Lower leg skin (tissue), 4 donors: ENCODE measurements around the gene PGM1. TPM values are rescaled to one million over a fixed set of nuclear protein-coding genes. Genes with fewer than 3 reads are reported as not detected.
"Not testable (repeated sequence)": the region's sequence is repeated elsewhere in the genome, so short reads cannot be mapped to it uniquely, and the experiment has no call there.

ENCODE experiments used
- DNase-seq, 2 donors: peaks; one replicate each; pipeline ENCODE4 v3.0.0-alpha.2; 2019; ENCODE audit warnings: low spot score in 2 of 2
- H3K4me3 ChIP-seq: fragments of 200-600 bp; sonication (generic); 2 replicates; pipeline ENCODE4 v1.5.1; 2017; ENCODE audit warnings: mild to moderate bottlenecking, low read depth; ENCODE audit not compliant: poor library complexity, severe bottlenecking
- CTCF ChIP-seq, 3 donors: fragments of 450-650 bp; IDR thresholded peaks; one replicate each; pipeline ENCODE4 v1.5.1; 2016; ENCODE audit warnings: antibody characterized with exemption in 3 of 3, mild to moderate bottlenecking in 3 of 3, moderate library complexity in 2 of 3
- POLR2A ChIP-seq, 2 donors: fragments of 450-650 bp; IDR thresholded peaks; one replicate each; pipeline ENCODE4 v1.6.1; 2016 to 2017; ENCODE audit warnings: antibody characterized with exemption in 2 of 2, mild to moderate bottlenecking in 1 of 2, moderate library complexity in 1 of 2
- WGBS, 2 donors: methylation state at CpG; one replicate each; pipeline ENCODE4 v1.1.5; 2018; 5-methylcytosine and 5-hydroxymethylcytosine counted together
- intact Hi-C: fragments of 100-400 bp; cut with DNase I; formaldehyde crosslinking; loops from one replicate; pipeline ENCODE4 v1.15.0; 2023; ENCODE audit warnings: low total_unique reads
- total RNA-seq, 4 donors: library from RNA; depleted of rRNA; stranded (reverse); fragments of >200 nt; gene quantifications; one replicate each; pipeline ENCODE4 v1.1.0, GENCODE V29; 2016

The PGM1 gene
- total RNA-seq, 4 donors from 2014 or later = 39.3 to 54.2 (median 48.9) TPM

- TF ChIP-seq POLR2A (IDR thresholded peaks at IDR 0.05) (no peak), CTCF (IDR thresholded peaks at IDR 0.05) (no peak)
- WGBS, 2 donors = 63 to 64% methylated on average over 4 of the region's 4 CpGs
- no peak overlapping the region for H3K4me3 ChIP-seq
- DNase-seq = no peak
- intact Hi-C loops = no loop called here
Measured at GRCh38 chr1:63575340-63575826, 17.8 kb upstream of the PGM1 start.

GRCh38 chr1:63586326-63586725 lies 6.9 kb upstream of the PGM1 start:
- 90 to 92% methylated on average over 1 of the region's 1 CpG for WGBS, 2 donors
- H3K4me3 ChIP-seq, DNase-seq, intact Hi-C loops: not testable (repeated sequence)

GRCh38 chr1:63590166-63590560 lies 3.0 kb upstream of the PGM1 start:
- TF ChIP-seq POLR2A (IDR thresholded peaks at IDR 0.05) (no peak), CTCF (IDR thresholded peaks at IDR 0.05) (no peak)
- intact Hi-C loops = no loop called here
- WGBS, 2 donors = 72 to 77% methylated on average over 3 of the region's 3 CpGs
- no peak overlapping the region for H3K4me3 ChIP-seq
- no peak for DNase-seq

- H3K4me3 ChIP-seq = peak overlapping the region; percentile 58
- intact Hi-C loops = no loop called here
- DNase-seq = peak in 1 of 2 donors; percentile 73
- TF ChIP-seq POLR2A (IDR thresholded peaks at IDR 0.05) (no peak), CTCF (IDR thresholded peaks at IDR 0.05) (no peak)
- 21 to 31% methylated on average over 17 to 18 of the region's 18 CpGs for WGBS, 2 donors
Measured at GRCh38 chr1:63592536-63593302, 492 bp upstream of the PGM1 start.

- intact Hi-C loops = no loop called here
- H3K4me3 ChIP-seq = peak overlapping the region; percentile 58
- peak; percentile 61 to 94 for DNase-seq
- TF ChIP-seq POLR2A (IDR thresholded peaks at IDR 0.05) (no peak), CTCF (IDR thresholded peaks at IDR 0.05) (no peak)
- WGBS, 2 donors = 5 to 15% methylated on average over 15 to 38 of the region's 55 CpGs
Measured at GRCh38 chr1:63593886-63594605, 835 bp downstream of the PGM1 start.

GRCh38 chr1:63595435-63595834 lies 2.2 kb downstream of the PGM1 start:
- no peak overlapping the region for H3K4me3 ChIP-seq
- intact Hi-C loops = no loop called here
- TF ChIP-seq CTCF (IDR thresholded peaks at IDR 0.05) (no peak), POLR2A (IDR thresholded peaks at IDR 0.05) (no peak)
- 93 to 96% methylated on average over 1 of the region's 1 CpG for WGBS, 2 donors
- no peak for DNase-seq
